Erythroblast (primary cell): ENCODE data around the gene PPARA.

ENCODE experiments used
- GATA1 ChIP-seq: IDR thresholded peaks from 2 replicates; pipeline ENCODE4 v1.6.1; 2011; ENCODE audit warnings: low read depth, mild to moderate bottlenecking, control low read depth, low read length, moderate library complexity
- POLR2A ChIP-seq: IDR thresholded peaks from 2 replicates; pipeline ENCODE4 v1.6.1; 2011; ENCODE audit warnings: mild to moderate bottlenecking, low read length

DNA sequence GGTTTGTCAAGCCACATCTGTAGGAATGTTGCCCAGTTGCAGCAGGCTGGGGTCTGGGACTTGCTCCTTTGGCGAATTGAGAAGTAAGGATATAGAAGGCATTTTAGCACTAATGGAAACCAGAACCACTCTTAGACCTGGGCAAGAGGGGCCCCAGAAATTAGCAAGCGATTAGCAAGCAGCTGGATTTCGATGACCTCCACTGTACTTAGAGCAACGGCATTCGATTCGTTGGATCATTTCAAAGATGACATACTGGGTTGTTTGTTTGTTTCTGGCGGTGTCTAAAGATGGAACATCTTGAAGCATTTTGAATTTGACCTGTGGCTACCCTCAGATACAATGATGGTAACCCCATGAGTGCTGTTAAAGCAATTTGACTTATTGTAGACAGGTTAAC lies 100.9 kb downstream of the PPARA start:
- TF ChIP-seq POLR2A, result no peak
- TF ChIP-seq GATA1, result no peak
